CD14-positive monocyte (primary cell): ENCODE results near the gene MXRA7. TPM values are rescaled to one million over a fixed set of nuclear protein-coding genes. Genes with fewer than 3 reads are reported as not detected.
"Not testable (repeated sequence)": the region's sequence is repeated elsewhere in the genome, so short reads cannot be mapped to it uniquely, and the experiment has no call there.

Experiments
- DNase-seq, 3 donors: peaks; one replicate each; pipeline ENCODE4 v3.0.0-alpha.2; 2011 to 2022
- H2AFZ ChIP-seq: 2 replicates; pipeline ENCODE4 v1.6.0; 2012; ENCODE audit warnings: mild to moderate bottlenecking, low read depth, low read length, inconsistent platforms; ENCODE audit not compliant: insufficient read depth, poor library complexity, severe bottlenecking
- H3K27ac ChIP-seq, 2 donors: 1 replicate in 1 of 2; 2 replicates in 1 of 2; pipeline ENCODE4 v1.5.1; 2012 to 2013; ENCODE audit warnings: low read length in 2 of 2, control low read depth in 1 of 2, inconsistent platforms in 1 of 2, low read depth in 1 of 2, mild to moderate bottlenecking in 1 of 2
- H3K27me3 ChIP-seq, 2 donors: one replicate each; pipeline versions ENCODE4 v1.6.0 to v1.6.1; 2011 to 2013; ENCODE audit warnings: low read length in 2 of 2; ENCODE audit not compliant: control insufficient read depth in 2 of 2, insufficient read depth in 2 of 2
- H3K36me3 ChIP-seq, 2 donors: replicated peaks in 1 of 2; 1 replicate in 1 of 2; 2 replicates in 1 of 2; pipeline versions ENCODE4 v1.5.1 to v1.6.1; 2012 to 2013; ENCODE audit warnings: low read length in 2 of 2, control low read depth in 1 of 2, inconsistent platforms in 1 of 2, mild to moderate bottlenecking in 1 of 2; ENCODE audit not compliant: insufficient read depth in 2 of 2, control insufficient read depth in 1 of 2
- H3K4me1 ChIP-seq, 2 donors: 1 replicate in 1 of 2; 2 replicates in 1 of 2; pipeline versions ENCODE4 v1.5.1 to v1.6.1; 2012 to 2013; ENCODE audit warnings: low read length in 2 of 2, control low read depth in 1 of 2, inconsistent platforms in 1 of 2, mild to moderate bottlenecking in 1 of 2, moderate library complexity in 1 of 2; ENCODE audit not compliant: insufficient read depth in 2 of 2, control insufficient read depth in 1 of 2
- H3K4me2 ChIP-seq: replicated peaks from 2 replicates; pipeline ENCODE3; 2012; ENCODE audit warnings: low read length, moderate library complexity, mild to moderate bottlenecking; ENCODE audit not compliant: poor library complexity, severe bottlenecking; ENCODE audit errors: extremely low read depth
- H3K4me3 ChIP-seq, 3 experiments: fragments of 200-600 bp in 1 of 3; sonication (generic) in 1 of 3; replicated peaks in 1 of 3; 1 replicate in 2 of 3; 2 replicates in 1 of 3; pipeline ENCODE4 v1.5.1; 2011 to 2013; ENCODE audit warnings: low read length in 3 of 3, mild to moderate bottlenecking in 3 of 3, control low read depth in 2 of 3, low read depth in 2 of 3, inconsistent platforms in 1 of 3, moderate library complexity in 1 of 3
- H3K79me2 ChIP-seq: 2 replicates; pipeline ENCODE4 v1.6.0; 2012; ENCODE audit warnings: mild to moderate bottlenecking, control low read depth, inconsistent platforms, low read length, moderate library complexity; ENCODE audit not compliant: insufficient read depth
- H3K9ac ChIP-seq: 2 replicates; pipeline ENCODE4 v1.6.0; 2017; ENCODE audit warnings: low read length, mild to moderate bottlenecking; ENCODE audit not compliant: insufficient read depth, poor library complexity, severe bottlenecking
- H3K9me3 ChIP-seq, 2 donors: replicated peaks in 1 of 2; 1 replicate in 1 of 2; 2 replicates in 1 of 2; pipeline versions ENCODE4 v1.5.1 to v1.6.1; 2012 to 2013; ENCODE audit warnings: low read length in 2 of 2, control low read depth in 1 of 2; ENCODE audit not compliant: control insufficient read depth in 1 of 2, insufficient read depth in 1 of 2
- H4K20me1 ChIP-seq: 2 replicates; pipeline ENCODE4 v1.6.0; 2012; ENCODE audit warnings: mild to moderate bottlenecking, low read length, control low read depth, moderate library complexity; ENCODE audit not compliant: insufficient read depth
- H3K27ac Mint-ChIP-seq, 7 donors: one replicate each; pipeline ENCODE4 v1.8.0; 2020; ENCODE audit warnings: mild to moderate bottlenecking in 7 of 7, mixed read lengths in 7 of 7, moderate library complexity in 6 of 7, inconsistent platforms in 2 of 7
- H3K27me3 Mint-ChIP-seq, 3 donors: one replicate each; pipeline ENCODE4 v1.8.0; 2021 to 2022; ENCODE audit warnings: low read depth in 3 of 3, mild to moderate bottlenecking in 3 of 3, mixed read lengths in 3 of 3, moderate library complexity in 3 of 3, inconsistent platforms in 1 of 3
- H3K36me3 Mint-ChIP-seq, 2 donors: one replicate each; pipeline ENCODE4 v1.8.0; 2020; ENCODE audit warnings: mixed read lengths in 2 of 2, inconsistent platforms in 1 of 2, mild to moderate bottlenecking in 1 of 2
- H3K4me1 Mint-ChIP-seq: one replicate; pipeline ENCODE4 v1.8.0; 2020; ENCODE audit warnings: mild to moderate bottlenecking, mixed read lengths
- H3K4me3 Mint-ChIP-seq, 2 donors: one replicate each; pipeline ENCODE4 v1.8.0; 2020; ENCODE audit warnings: mild to moderate bottlenecking in 2 of 2, mixed read lengths in 2 of 2, moderate library complexity in 1 of 2
- H3K9me3 Mint-ChIP-seq, 7 donors: one replicate each; pipeline ENCODE4 v1.8.0; 2020 to 2022; ENCODE audit warnings: mixed read lengths in 7 of 7, mild to moderate bottlenecking in 6 of 7, moderate library complexity in 6 of 7, inconsistent platforms in 2 of 7
- WGBS: methylation state at CpG from one replicate; pipeline ENCODE4 v1.1.5; 2013; ENCODE audit warnings: missing lambda C conversion rate; ENCODE audit not compliant: insufficient coverage; 5-methylcytosine and 5-hydroxymethylcytosine counted together
- intact Hi-C, 2 donors: fragments of 100-400 bp; cut with micrococcal nuclease; formaldehyde crosslinking; loops; one replicate each; pipeline versions ENCODE4 v1.15.0 to v1.15.1; 2023
- polyA plus RNA-seq, 3 donors: library from polyadenylated mRNA; depleted of rRNA in 1 of 3; unstranded in 2 of 3; stranded (reverse) in 1 of 3; fragments of 300-500 nt in 2 of 3; fragments of >200 nt in 1 of 3; fragmentation: Illumina TruSeq in 2 of 3; gene quantifications; 1 replicate in 2 of 3; 2 replicates in 1 of 3; pipeline ENCODE4 v1.2.3, GENCODE V29; 2012 to 2021
- TF ChIP-seq, protein P1 (sequence below): fragments of 200-600 bp; IDR thresholded peaks from one replicate; pipeline ENCODE4 v1.8.0; 2022; ENCODE audit warnings: antibody characterized with exemption, mild to moderate bottlenecking

Gene MXRA7
- polyA plus RNA-seq, 3 donors = 0.13 to 0.81 (median 0.30) TPM

DNA sequence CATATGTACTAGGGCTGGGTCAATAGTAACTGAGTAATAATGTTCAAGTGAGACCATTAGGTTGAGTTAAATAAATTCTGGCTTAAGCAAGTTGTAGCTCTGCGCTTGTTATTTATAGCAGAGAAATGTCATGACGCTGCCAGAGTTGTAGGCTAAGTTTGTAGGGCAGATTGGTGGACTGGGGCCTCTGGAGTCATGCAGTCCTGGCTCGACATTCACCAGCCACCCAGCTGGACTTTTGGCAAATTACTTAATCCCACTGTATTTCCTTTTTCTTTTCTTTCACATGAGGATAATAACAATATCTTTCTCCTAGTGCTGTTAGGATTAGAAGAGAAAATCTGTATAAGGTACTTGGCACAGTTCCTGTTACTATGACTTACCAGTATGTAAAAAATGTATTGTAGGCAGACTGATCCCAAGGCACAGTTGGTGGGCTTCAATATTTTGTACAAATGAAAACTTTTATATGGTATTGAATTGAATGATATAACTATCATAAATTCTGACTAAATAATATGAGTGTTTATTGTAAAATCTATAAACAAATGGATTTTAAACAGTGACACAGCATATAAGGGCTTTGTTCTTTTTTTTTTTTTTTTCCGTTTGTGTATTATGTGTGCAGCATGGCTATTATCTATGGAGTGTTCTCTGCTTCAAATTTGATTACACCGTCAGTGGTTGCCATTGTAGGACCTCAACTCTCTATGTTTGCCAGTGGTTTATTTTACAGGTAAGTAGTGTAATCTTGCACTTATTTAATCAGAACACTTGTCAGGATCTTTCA, 29.8 kb upstream of the MXRA7 start:
- DNase-seq = no peak
- no peak overlapping the region for H3K4me3 Mint-ChIP-seq
- intact Hi-C loops = no loop called here
- Histone ChIP-seq H3K9ac (no peak overlapping the region), H3K36me3 (peaks cover 36 to 53% of the 10 kb centered on the region in 2 donors), H3K4me2 (no peak overlapping the region), H3K4me3 (no peak overlapping the region), H3K9me3 (no peaks in the 10 kb centered on the region), H4K20me1 (peaks cover 16% of the 10 kb centered on the region), H3K27me3 (no peaks in the 10 kb centered on the region), H3K27ac (no peak overlapping the region), H3K79me2 (peaks cover 35% of the 10 kb centered on the region), H3K4me1 (peaks cover 14 to 18% of the 10 kb centered on the region in 2 donors), H2AFZ (no peak overlapping the region)
- peak overlapping the region in 1 of 7 donors; percentile 2 for H3K27ac Mint-ChIP-seq
- WGBS = 100% methylated on average over 1 of the region's 5 CpGs
- peaks cover 15% of the 10 kb centered on the region for H3K4me1 Mint-ChIP-seq
- peaks cover 0 to 2% (median 0%) of the 10 kb centered on the region in 7 donors for H3K9me3 Mint-ChIP-seq
- H3K36me3 Mint-ChIP-seq = peaks cover 43 to 53% of the 10 kb centered on the region in 2 donors
- H3K27me3 Mint-ChIP-seq = peaks cover 0 to 2% (median 0%) of the 10 kb centered on the region in 3 donors
- TF ChIP-seq, protein P1, sequence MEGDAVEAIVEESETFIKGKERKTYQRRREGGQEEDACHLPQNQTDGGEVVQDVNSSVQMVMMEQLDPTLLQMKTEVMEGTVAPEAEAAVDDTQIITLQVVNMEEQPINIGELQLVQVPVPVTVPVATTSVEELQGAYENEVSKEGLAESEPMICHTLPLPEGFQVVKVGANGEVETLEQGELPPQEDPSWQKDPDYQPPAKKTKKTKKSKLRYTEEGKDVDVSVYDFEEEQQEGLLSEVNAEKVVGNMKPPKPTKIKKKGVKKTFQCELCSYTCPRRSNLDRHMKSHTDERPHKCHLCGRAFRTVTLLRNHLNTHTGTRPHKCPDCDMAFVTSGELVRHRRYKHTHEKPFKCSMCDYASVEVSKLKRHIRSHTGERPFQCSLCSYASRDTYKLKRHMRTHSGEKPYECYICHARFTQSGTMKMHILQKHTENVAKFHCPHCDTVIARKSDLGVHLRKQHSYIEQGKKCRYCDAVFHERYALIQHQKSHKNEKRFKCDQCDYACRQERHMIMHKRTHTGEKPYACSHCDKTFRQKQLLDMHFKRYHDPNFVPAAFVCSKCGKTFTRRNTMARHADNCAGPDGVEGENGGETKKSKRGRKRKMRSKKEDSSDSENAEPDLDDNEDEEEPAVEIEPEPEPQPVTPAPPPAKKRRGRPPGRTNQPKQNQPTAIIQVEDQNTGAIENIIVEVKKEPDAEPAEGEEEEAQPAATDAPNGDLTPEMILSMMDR = no peak

DNA sequence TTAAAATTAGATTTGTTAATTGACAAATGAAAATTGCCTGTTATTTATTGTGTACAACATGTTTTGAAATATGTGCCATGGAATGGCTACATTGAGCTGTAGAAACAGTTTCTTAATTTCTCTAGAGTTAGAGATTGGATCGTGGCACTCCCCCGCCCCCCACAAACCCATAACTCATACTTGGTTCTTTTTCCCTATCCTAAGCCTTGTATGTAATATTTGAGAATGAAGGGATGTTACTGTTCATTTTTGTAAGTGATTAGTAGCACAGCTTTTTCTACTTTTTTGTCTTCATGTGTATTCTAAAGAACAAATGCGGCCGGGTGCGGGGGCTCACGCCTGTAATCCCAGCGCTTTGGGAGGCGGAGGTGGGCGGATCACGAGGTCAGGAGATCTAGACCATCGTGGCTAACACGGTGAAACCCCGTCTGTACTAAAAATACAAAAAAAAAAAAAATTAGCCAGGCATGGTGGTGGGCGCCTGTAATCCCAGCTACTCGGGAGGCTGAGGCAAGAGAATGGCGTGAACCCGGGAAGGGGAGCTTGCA, 28.9 kb upstream of the MXRA7 start:
- not testable (repeated sequence) for H3K9me3 ChIP-seq, H2AFZ ChIP-seq, H3K4me3 ChIP-seq, DNase-seq, H3K9ac ChIP-seq, H3K27ac ChIP-seq, H3K27me3 ChIP-seq, H3K4me3 Mint-ChIP-seq, H3K27me3 Mint-ChIP-seq, H3K9me3 Mint-ChIP-seq, H3K27ac Mint-ChIP-seq, H3K4me2 ChIP-seq
- intact Hi-C loops = loop anchor here in 1 of 2 donors (10.0 kb wide), 1 partner anchor 475 kb away; the partner anchor contains the start of gene UBALD2
- peaks cover 22 to 26% of the 10 kb centered on the region in 2 donors for H3K4me1 ChIP-seq
- peaks cover 40 to 53% of the 10 kb centered on the region in 2 donors for H3K36me3 Mint-ChIP-seq
- peaks cover 21% of the 10 kb centered on the region for H3K4me1 Mint-ChIP-seq
- peaks cover 25% of the 10 kb centered on the region for H4K20me1 ChIP-seq
- 96% methylated on average over 5 of the region's 17 CpGs for WGBS
- peaks cover 44% of the 10 kb centered on the region for H3K79me2 ChIP-seq
- H3K36me3 ChIP-seq = peaks cover 36 to 53% of the 10 kb centered on the region in 2 donors
